IPS DF 4.7 (cell line): ENCODE results near the gene TMF1.
A peak's percentile ranks its signal among the peaks of the same experiment; 100 is the strongest.

Experiments used
- DNase-seq: peaks from one replicate; pipeline ENCODE4 v3.0.0-alpha.2; 2013; ENCODE audit warnings: low spot score; ENCODE audit errors: extremely low read depth

The TMF1 gene

GRCh38 chr3:68984011-68984530 lies 68.1 kb downstream of the TMF1 start:
- DNase-seq: no peak

GRCh38 chr3:68977486-68978167 lies 74.5 kb downstream of the TMF1 start:
- no peak for DNase-seq

GRCh38 chr3:68974711-68975110 lies 77.4 kb downstream of the TMF1 start:
- DNase-seq: no peak

GRCh38 chr3:68973639-68974038 lies 78.5 kb downstream of the TMF1 start:
- DNase-seq: no peak

- peak; percentile 69 for DNase-seq
These were observed 79.7 kb downstream of the TMF1 start for GRCh38 chr3:68972358-68972979.
